Esophagus squamous epithelium (tissue), 5 donors: ENCODE measurements around the gene GNAI1. TPM values are rescaled to one million over a fixed set of nuclear protein-coding genes. Genes with fewer than 3 reads are reported as not detected.

ENCODE experiments used
- DNase-seq: peaks from one replicate; lab custom pipeline; 2025; lab: John Stamatoyannopoulos, UW
- H3K27ac ChIP-seq, 4 donors: fragments of 200-600 bp; sonication (generic); one replicate each; pipeline ENCODE4 v1.5.1; 2016 to 2019; ENCODE audit warnings: mild to moderate bottlenecking in 1 of 4
- H3K27me3 ChIP-seq, 4 donors: fragments of 200-600 bp; sonication (generic); 1 replicate in 3 of 4; 2 replicates in 1 of 4; pipeline versions ENCODE4 v1.5.1 to v1.6.0; 2017 to 2021; ENCODE audit warnings: antibody characterized with exemption in 1 of 4
- H3K36me3 ChIP-seq, 3 donors: fragments of 200-600 bp; sonication (generic); one replicate each; pipeline ENCODE4 v1.5.1; 2016 to 2019
- H3K4me1 ChIP-seq, 3 donors: fragments of 200-600 bp; sonication (generic); one replicate each; pipeline ENCODE4 v1.5.1; 2017 to 2019
- H3K4me3 ChIP-seq, 4 donors: fragments of 200-600 bp; sonication (generic); 1 replicate in 3 of 4; 2 replicates in 1 of 4; pipeline ENCODE4 v1.5.1; 2016 to 2019; ENCODE audit warnings: mild to moderate bottlenecking in 2 of 4, moderate library complexity in 1 of 4
- H3K9me3 ChIP-seq, 3 donors: fragments of 200-600 bp; sonication (generic); one replicate each; pipeline ENCODE4 v1.5.1; 2016 to 2019
- POLR2A ChIP-seq, 4 donors: fragments of 450-650 bp; IDR thresholded peaks; one replicate each; pipeline ENCODE4 v1.6.1; 2017; ENCODE audit warnings: antibody characterized with exemption in 4 of 4, mild to moderate bottlenecking in 4 of 4, moderate library complexity in 3 of 4
- WGBS, 2 donors: methylation state at CpG; one replicate each; pipeline ENCODE4 v1.1.5; 2018; 5-methylcytosine and 5-hydroxymethylcytosine counted together
- intact Hi-C: fragments of 100-400 bp; cut with DNase I; formaldehyde crosslinking; loops from one replicate; pipeline ENCODE4 v1.15.0; 2022
- total RNA-seq, 4 donors: library from RNA; depleted of rRNA; stranded (reverse); fragments of >200 nt; gene quantifications; one replicate each; pipeline ENCODE4 v1.1.0, GENCODE V29; 2016
- TF ChIP-seq, protein P1 (sequence below), 6 experiments: fragments of 450-650 bp in 4 of 6; fragments of 200-600 bp in 2 of 6; sonication (generic) in 2 of 6; IDR thresholded peaks; one replicate each; pipeline ENCODE4 v1.5.1; 2016 to 2019; ENCODE audit warnings: antibody characterized with exemption in 6 of 6, mild to moderate bottlenecking in 4 of 6, moderate library complexity in 4 of 6
- donor health status: DM: yes; HTN: yes; CAD: no.

The GNAI1 gene
- total RNA-seq, 4 donors from 2014 or later, result 27.3 to 46.3 (median 38.8) TPM

DNA sequence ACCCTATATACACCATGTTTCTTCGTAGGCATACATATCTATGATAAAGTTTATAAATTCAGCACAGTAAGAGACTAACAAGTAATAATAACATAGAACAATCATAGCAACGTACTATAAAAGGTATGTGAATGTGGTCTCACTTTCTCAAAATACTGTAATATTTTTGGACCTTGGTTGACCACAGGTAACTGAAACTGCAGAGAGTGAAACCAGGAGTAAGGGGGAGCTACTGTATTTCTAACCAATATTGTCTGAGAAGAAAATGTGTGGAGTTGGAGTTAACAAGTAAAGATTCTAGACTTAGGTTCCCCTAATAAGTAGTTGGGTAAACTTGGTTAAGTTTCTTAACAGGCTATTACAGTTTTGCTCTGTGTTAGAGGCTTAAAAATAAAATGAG, 72.1 kb downstream of the GNAI1 start:
- Histone ChIP-seq H3K9me3 (no peaks in the 10 kb centered on the region), H3K36me3 (peaks cover 0 to 44% (median 3%) of the 10 kb centered on the region in 3 donors), H3K27ac (no peak overlapping the region), H3K4me1 (peaks cover 0 to 19% (median 4%) of the 10 kb centered on the region in 3 donors), H3K27me3 (no peaks in the 10 kb centered on the region), H3K4me3 (no peak overlapping the region)
- 85 to 91% methylated on average over 2 of the region's 2 CpGs for WGBS, 2 donors
- DNase-seq, result no peak
- intact Hi-C loops, result no loop called here
- TF ChIP-seq POLR2A (IDR thresholded peaks at IDR 0.05), result no peak
- TF ChIP-seq, protein P1, sequence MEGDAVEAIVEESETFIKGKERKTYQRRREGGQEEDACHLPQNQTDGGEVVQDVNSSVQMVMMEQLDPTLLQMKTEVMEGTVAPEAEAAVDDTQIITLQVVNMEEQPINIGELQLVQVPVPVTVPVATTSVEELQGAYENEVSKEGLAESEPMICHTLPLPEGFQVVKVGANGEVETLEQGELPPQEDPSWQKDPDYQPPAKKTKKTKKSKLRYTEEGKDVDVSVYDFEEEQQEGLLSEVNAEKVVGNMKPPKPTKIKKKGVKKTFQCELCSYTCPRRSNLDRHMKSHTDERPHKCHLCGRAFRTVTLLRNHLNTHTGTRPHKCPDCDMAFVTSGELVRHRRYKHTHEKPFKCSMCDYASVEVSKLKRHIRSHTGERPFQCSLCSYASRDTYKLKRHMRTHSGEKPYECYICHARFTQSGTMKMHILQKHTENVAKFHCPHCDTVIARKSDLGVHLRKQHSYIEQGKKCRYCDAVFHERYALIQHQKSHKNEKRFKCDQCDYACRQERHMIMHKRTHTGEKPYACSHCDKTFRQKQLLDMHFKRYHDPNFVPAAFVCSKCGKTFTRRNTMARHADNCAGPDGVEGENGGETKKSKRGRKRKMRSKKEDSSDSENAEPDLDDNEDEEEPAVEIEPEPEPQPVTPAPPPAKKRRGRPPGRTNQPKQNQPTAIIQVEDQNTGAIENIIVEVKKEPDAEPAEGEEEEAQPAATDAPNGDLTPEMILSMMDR (IDR thresholded peaks at IDR 0.05), result no peak

DNA sequence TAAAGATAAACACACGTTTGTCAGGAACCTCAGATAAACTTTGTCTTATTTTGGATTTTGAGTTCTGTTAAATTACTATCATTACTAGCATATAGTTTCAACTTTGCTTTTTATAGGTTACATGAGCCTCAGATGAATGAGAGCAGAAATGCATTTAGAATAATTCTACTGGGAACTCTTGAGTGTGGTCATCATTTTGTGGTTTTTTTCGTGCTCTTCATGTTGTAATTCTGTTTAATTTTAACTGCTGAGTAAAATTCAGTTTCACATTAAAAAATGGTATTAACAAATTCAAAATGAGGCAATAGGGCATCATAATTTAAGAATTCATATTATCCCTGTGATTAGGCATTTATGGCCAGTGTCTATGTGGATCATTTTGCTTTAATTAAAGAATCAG, 72.9 kb downstream of the GNAI1 start:
- intact Hi-C loops, result no loop called here
- Histone ChIP-seq H3K27ac (no peak overlapping the region), H3K4me1 (peaks cover 0 to 19% (median 4%) of the 10 kb centered on the region in 3 donors), H3K4me3 (no peak overlapping the region), H3K27me3 (no peaks in the 10 kb centered on the region), H3K9me3 (no peaks in the 10 kb centered on the region), H3K36me3 (peaks cover 0 to 46% (median 3%) of the 10 kb centered on the region in 3 donors)
- no peak for DNase-seq
- WGBS, 2 donors, result 51 to 68% methylated on average over 2 of the region's 2 CpGs
- TF ChIP-seq POLR2A (IDR thresholded peaks at IDR 0.05), result no peak
- TF ChIP-seq, protein P1 (IDR thresholded peaks at IDR 0.05), result no peak

DNA sequence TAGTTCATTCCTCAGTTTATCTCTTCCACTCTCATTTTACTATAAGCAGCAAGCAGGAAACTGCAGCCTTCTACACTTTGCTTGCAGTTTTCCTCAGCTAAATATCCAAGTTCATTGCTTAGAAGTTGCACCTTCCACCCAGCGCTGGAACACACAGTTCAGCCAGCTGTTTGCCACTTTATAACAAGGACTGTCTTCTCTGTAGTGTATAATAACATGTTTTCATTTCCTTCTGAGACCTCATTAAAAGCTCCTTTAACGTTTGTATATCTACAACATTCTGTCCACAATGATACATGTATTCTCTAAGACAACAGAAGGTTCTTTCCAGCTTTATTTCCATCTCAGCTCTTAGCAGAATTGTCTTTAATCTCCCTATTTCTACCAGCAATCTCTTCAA, 74.1 kb downstream of the GNAI1 start:
- peaks cover 0 to 47% (median 3%) of the 10 kb centered on the region in 3 donors for H3K36me3 ChIP-seq
- intact Hi-C loops, result no loop called here
- no peaks in the 10 kb centered on the region for H3K9me3 ChIP-seq
- TF ChIP-seq, protein P1 (IDR thresholded peaks at IDR 0.05), result no peak
- TF ChIP-seq POLR2A (IDR thresholded peaks at IDR 0.05), result no peak
- WGBS, 2 donors, result 61 to 74% methylated on average over 2 of the region's 2 CpGs
- no peak for DNase-seq
- H3K27ac ChIP-seq, result peak overlapping the region in 2 of 4 donors; percentile 29 to 32
- H3K27me3 ChIP-seq, result no peaks in the 10 kb centered on the region
- H3K4me3 ChIP-seq, result no peak overlapping the region
- H3K4me1 ChIP-seq, result peaks cover 0 to 19% (median 4%) of the 10 kb centered on the region in 3 donors

DNA sequence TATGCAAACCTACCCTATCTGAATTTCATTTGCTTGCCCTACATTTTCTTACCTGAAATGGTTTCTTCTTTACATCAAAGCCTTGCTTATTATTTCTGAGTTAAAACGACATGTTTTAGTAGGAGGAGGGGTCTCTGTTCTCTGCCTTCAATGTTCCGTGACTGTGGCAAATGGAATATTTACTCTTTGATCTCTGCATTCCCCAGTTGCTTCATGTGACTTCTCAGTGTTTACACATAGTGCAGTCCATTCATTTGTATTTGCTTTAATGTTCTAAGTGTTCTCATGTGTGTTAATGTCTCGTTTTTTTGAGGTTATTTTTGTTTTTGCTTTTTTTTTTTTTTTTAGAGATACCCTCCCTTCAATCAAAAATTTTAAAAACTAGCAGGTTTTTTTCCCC, 75.8 kb downstream of the GNAI1 start:
- Histone ChIP-seq H3K27ac (no peak overlapping the region), H3K4me1 (peaks cover 0 to 19% (median 4%) of the 10 kb centered on the region in 3 donors), H3K36me3 (peaks cover 0 to 46% (median 3%) of the 10 kb centered on the region in 3 donors), H3K9me3 (no peaks in the 10 kb centered on the region), H3K4me3 (no peak overlapping the region), H3K27me3 (no peaks in the 10 kb centered on the region)
- TF ChIP-seq, protein P1 (IDR thresholded peaks at IDR 0.05), result no peak
- TF ChIP-seq POLR2A (IDR thresholded peaks at IDR 0.05), result no peak
- DNase-seq, result no peak
- intact Hi-C loops, result no loop called here
- 46 to 48% methylated on average over 3 of the region's 3 CpGs for WGBS, 2 donors

DNA sequence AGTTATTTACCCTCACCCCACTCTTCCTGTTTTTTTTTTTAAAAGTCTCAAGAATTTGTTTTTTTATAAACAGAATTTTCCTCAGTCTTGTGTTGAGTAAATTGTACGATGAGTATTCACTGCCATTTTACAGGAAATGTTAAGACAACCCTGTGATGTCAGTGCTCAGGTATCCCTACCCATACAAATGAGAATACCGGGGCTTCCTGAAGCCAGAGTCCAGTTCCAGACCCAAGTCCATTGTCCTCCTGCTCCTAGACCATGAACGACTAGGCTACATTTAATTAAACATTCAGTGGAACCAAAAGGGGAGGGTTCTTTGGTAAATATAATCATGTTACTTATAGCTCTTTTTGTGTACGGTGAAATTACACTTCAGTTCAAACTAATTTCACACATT, 79.2 kb downstream of the GNAI1 start:
- TF ChIP-seq, protein P1 (IDR thresholded peaks at IDR 0.05), result no peak
- no peak for TF ChIP-seq POLR2A (IDR thresholded peaks at IDR 0.05)
- no peak overlapping the region for H3K27ac ChIP-seq
- peaks cover 0 to 14% (median 4%) of the 10 kb centered on the region in 3 donors for H3K4me1 ChIP-seq
- no peaks in the 10 kb centered on the region for H3K9me3 ChIP-seq
- 85 to 87% methylated on average over 4 of the region's 4 CpGs for WGBS, 2 donors
- H3K4me3 ChIP-seq, result no peak overlapping the region
- no peaks in the 10 kb centered on the region for H3K27me3 ChIP-seq
- intact Hi-C loops, result no loop called here
- peaks cover 0 to 61% (median 3%) of the 10 kb centered on the region in 3 donors for H3K36me3 ChIP-seq
- no peak for DNase-seq
